Body of pancreas (tissue), 4 donors: ENCODE results near the gene SCN7A.

Source experiments
- CTCF ChIP-seq, 7 experiments: fragments of 450-650 bp in 4 of 7; fragments of 200-600 bp in 3 of 7; sonication (generic) in 3 of 7; IDR thresholded peaks; one replicate each; pipeline ENCODE4 v1.5.1; 2016 to 2019; ENCODE audit warnings: antibody characterized with exemption in 7 of 7
- POLR2A ChIP-seq, 3 donors: fragments of 450-650 bp; IDR thresholded peaks; one replicate each; pipeline ENCODE4 v1.6.1; 2016; ENCODE audit warnings: antibody characterized with exemption in 3 of 3, mild to moderate bottlenecking in 2 of 3

GRCh38 chr2:166373105-166373504 is 120.9 kb downstream of the SCN7A start:
- TF ChIP-seq CTCF (IDR thresholded peaks at IDR 0.05) (no peak), POLR2A (IDR thresholded peaks at IDR 0.05) (no peak)
